IMR-90 (cell line): ENCODE measurements around the gene CARD8. TPM values are rescaled to one million over a fixed set of nuclear protein-coding genes. Genes with fewer than 3 reads are reported as not detected.

Experiments
- ATAC-seq: fragments of 200-7000 bp; cut with Tn5 transposase; 2 replicates; pipeline ENCODE4 v1.9.1; 2020; ENCODE audit warnings: low read depth, mild to moderate bottlenecking, moderate library complexity
- BruUV-seq: library from RNA; stranded (reverse); fragments of 400-500 nt; replicated peaks from 2 replicates; lab custom pipeline; 2021; lab: Mats Ljungman, UMichigan
- CTCF ChIA-PET: fragments of 300-600 bp; formaldehyde crosslinking; extraction: SDS; loops from one replicate; lab custom pipeline; 2021; ENCODE audit warnings: antibody characterized with exemption; lab: Yijun Ruan, JAX
- POLR2A ChIA-PET: fragments of 300-600 bp; sonication (Branson Sonifier 250); formaldehyde crosslinking; loops from one replicate; lab custom pipeline; 2022; ENCODE audit warnings: antibody characterized with exemption; ENCODE audit not compliant: unreplicated experiment; lab: Charles Lee
- DNase-seq: peaks from one replicate; pipeline ENCODE4 v3.0.0; 2013
- H2AFZ ChIP-seq: replicated peaks from 2 replicates; pipeline ENCODE3; 2013; ENCODE audit warnings: low read length, mild to moderate bottlenecking; ENCODE audit not compliant: poor library complexity
- H2AK5ac ChIP-seq: 2 replicates; pipeline ENCODE4 v1.6.1; 2013; ENCODE audit warnings: low read depth, low read length, inconsistent platforms
- H2AK9ac ChIP-seq: replicated peaks from 2 replicates; pipeline ENCODE3; 2013; ENCODE audit warnings: mild to moderate bottlenecking, low read depth, low read length, moderate library complexity; ENCODE audit not compliant: poor library complexity
- H2BK120ac ChIP-seq: 2 replicates; pipeline ENCODE4 v1.6.1; 2013; ENCODE audit warnings: low read depth, low read length, inconsistent platforms
- H2BK15ac ChIP-seq: 3 replicates; pipeline ENCODE4 v1.6.1; 2013; ENCODE audit warnings: low read depth, low read length, inconsistent platforms
- H2BK20ac ChIP-seq: 2 replicates; pipeline ENCODE4 v1.6.1; 2013; ENCODE audit warnings: low read depth, mild to moderate bottlenecking, inconsistent platforms, low read length, moderate library complexity
- H2BK5ac ChIP-seq: 2 replicates; pipeline ENCODE4 v1.6.1; 2013; ENCODE audit warnings: mild to moderate bottlenecking, low read depth, low read length, inconsistent platforms; ENCODE audit not compliant: poor library complexity, severe bottlenecking
- H3K14ac ChIP-seq: replicated peaks from 2 replicates; pipeline ENCODE4 v1.6.1; 2013; ENCODE audit warnings: low read depth, low read length, inconsistent platforms
- H3K18ac ChIP-seq: 2 replicates; pipeline ENCODE4 v1.6.1; 2013; ENCODE audit warnings: low read depth, low read length, control low read depth
- H3K23ac ChIP-seq: 2 replicates; pipeline ENCODE4 v1.6.1; 2013; ENCODE audit warnings: low read depth, low read length, inconsistent platforms
- H3K27ac ChIP-seq: 2 replicates; pipeline ENCODE4 v1.5.1; 2013; ENCODE audit warnings: mild to moderate bottlenecking, control low read depth, low read length; ENCODE audit not compliant: insufficient read depth
- H3K27me3 ChIP-seq: 2 replicates; pipeline ENCODE4 v1.6.1; 2013; ENCODE audit warnings: low read length; ENCODE audit not compliant: control insufficient read depth, insufficient read depth
- H3K36me3 ChIP-seq: 2 replicates; pipeline ENCODE4 v1.6.1; 2013; ENCODE audit warnings: low read length, mixed read lengths; ENCODE audit not compliant: control insufficient read depth, insufficient read depth
- H3K4ac ChIP-seq: 2 replicates; pipeline ENCODE4 v1.6.1; 2013; ENCODE audit warnings: low read depth, low read length, inconsistent platforms
- H3K4me1 ChIP-seq: 2 replicates; pipeline ENCODE4 v1.6.1; 2013; ENCODE audit warnings: low read length, mixed read lengths; ENCODE audit not compliant: control insufficient read depth, insufficient read depth
- H3K4me2 ChIP-seq: 2 replicates; pipeline ENCODE4 v1.6.1; 2013; ENCODE audit warnings: low read depth, mild to moderate bottlenecking, control low read depth, low read length, moderate library complexity
- H3K4me3 ChIP-seq: 2 replicates; pipeline ENCODE4 v1.5.1; 2013; ENCODE audit warnings: low read depth, mild to moderate bottlenecking, control low read depth, low read length, moderate library complexity; ENCODE audit not compliant: insufficient read depth
- H3K56ac ChIP-seq: 2 replicates; pipeline ENCODE4 v1.6.1; 2013; ENCODE audit warnings: low read length, inconsistent platforms; ENCODE audit not compliant: insufficient read depth; ENCODE audit errors: extremely low read depth
- H3K79me1 ChIP-seq, 2 experiments: 2 replicates each; pipeline ENCODE4 v1.6.1; 2013; ENCODE audit warnings: low read length in 2 of 2, inconsistent platforms in 1 of 2, low read depth in 1 of 2
- H3K9ac ChIP-seq: 2 replicates; pipeline ENCODE4 v1.6.1; 2013; ENCODE audit warnings: low read depth, low read length, control low read depth
- H3K9me1 ChIP-seq: 2 replicates; pipeline ENCODE4 v1.6.1; 2013; ENCODE audit warnings: low read length, inconsistent platforms; ENCODE audit not compliant: insufficient read depth
- H3K9me3 ChIP-seq: 2 replicates; pipeline ENCODE4 v1.6.1; 2013; ENCODE audit warnings: low read length; ENCODE audit not compliant: control insufficient read depth, insufficient read depth
- H4K20me1 ChIP-seq: 2 replicates; pipeline ENCODE4 v1.6.1; 2013; ENCODE audit warnings: low read length, inconsistent platforms; ENCODE audit not compliant: insufficient read depth
- H4K5ac ChIP-seq: 2 replicates; pipeline ENCODE4 v1.6.1; 2013; ENCODE audit warnings: mild to moderate bottlenecking, low read depth, low read length, control low read depth
- H4K8ac ChIP-seq, 2 experiments: 2 replicates each; pipeline ENCODE4 v1.6.1; 2013; ENCODE audit warnings: low read depth in 2 of 2, low read length in 2 of 2, control low read depth in 1 of 2, inconsistent platforms in 1 of 2
- H4K91ac ChIP-seq: 2 replicates; pipeline ENCODE4 v1.6.1; 2013; ENCODE audit warnings: low read depth, low read length, inconsistent platforms; ENCODE audit not compliant: insufficient read depth
- BHLHE40 ChIP-seq: fragments of 150-350 bp; IDR thresholded peaks from 2 replicates; pipeline ENCODE4 v1.6.1; 2016; ENCODE audit warnings: mild to moderate bottlenecking, low read depth, low read length
- CTCF ChIP-seq: conservative IDR thresholded peaks from 2 replicates; pipeline ENCODE4 v1.5.1; 2012; ENCODE audit warnings: mild to moderate bottlenecking, low read depth, low read length, improper control_type of control experiment
- ELK1 ChIP-seq: fragments of 150-350 bp; IDR thresholded peaks from 2 replicates; pipeline ENCODE4 v1.6.1; 2016; ENCODE audit warnings: low read depth, mild to moderate bottlenecking, low read length, moderate library complexity, borderline replicate concordance
- FOS ChIP-seq: fragments of 150-350 bp; IDR thresholded peaks from 2 replicates; pipeline ENCODE4 v1.6.1; 2016; ENCODE audit warnings: low read depth, low read length
- MAZ ChIP-seq: IDR thresholded peaks from 2 replicates; pipeline ENCODE4 v1.6.1; 2012; ENCODE audit warnings: low read depth, mild to moderate bottlenecking, low read length, improper control_type of control experiment, moderate library complexity, borderline replicate concordance
- NFE2L2 ChIP-seq: fragments of 150-350 bp; IDR thresholded peaks from 2 replicates; pipeline ENCODE4 v1.6.1; 2016; ENCODE audit warnings: low read depth, mild to moderate bottlenecking, low read length
- POLR2A ChIP-seq: IDR thresholded peaks from 2 replicates; pipeline ENCODE4 v1.6.1; 2012; ENCODE audit warnings: mild to moderate bottlenecking, low read depth, low read length
- RAD21 ChIP-seq: IDR thresholded peaks from 2 replicates; pipeline ENCODE4 v1.6.1; 2012; ENCODE audit warnings: low read length, improper control_type of control experiment
- RFX5 ChIP-seq: IDR thresholded peaks from 2 replicates; pipeline ENCODE4 v1.8.0; 2012; ENCODE audit warnings: low read depth, mild to moderate bottlenecking, low read length, moderate library complexity
- WGBS, 2 experiments: methylation state at CpG; one replicate each; pipeline versions ENCODE4 v1.1.5 to v1.1.7; 2013; ENCODE audit warnings: missing lambda C conversion rate in 2 of 2; ENCODE audit not compliant: insufficient read length in 1 of 2; ENCODE audit errors: extremely low coverage in 2 of 2; 5-methylcytosine and 5-hydroxymethylcytosine counted together
- dilution Hi-C: fragments of 300-500 bp; cut with HindIII; formaldehyde crosslinking; loops from one replicate; pipeline ENCODE4 v1.14.3; 2018; ENCODE audit warnings: low sequenced_read_pairs; ENCODE audit not compliant: unreplicated experiment
- in situ Hi-C: fragments of 300-500 bp; cut with MboI; formaldehyde crosslinking; loops from 3 replicates; pipeline ENCODE4 v1.14.3; 2019; ENCODE audit warnings: low sequenced_read_pairs, inconsistent platforms, mixed read lengths
- intact Hi-C: fragments of 100-400 bp; cut with micrococcal nuclease; formaldehyde crosslinking; loops from 2 replicates; pipeline ENCODE4 v1.10.0; 2022
- polyA plus RNA-seq, 3 experiments: library from polyadenylated mRNA; depleted of rRNA; stranded (reverse); fragments of >200 nt; gene quantifications; 2 replicates each; pipeline ENCODE4 v1.2.3, GENCODE V29; 2012; ENCODE audit warnings: low replicate concordance in 1 of 3
- total RNA-seq: library from RNA; depleted of rRNA; stranded (reverse); fragments of >200 nt; gene quantifications from 2 replicates; pipeline ENCODE4 v1.2.3, GENCODE V29; 2012
- TF ChIP-seq, protein P1 (sequence below): fragments of 150-350 bp; IDR thresholded peaks from 2 replicates; pipeline ENCODE4 v1.6.1; 2017; ENCODE audit warnings: mild to moderate bottlenecking, antibody characterized with exemption, low read length, low read depth

Gene CARD8
- total and polyA plus RNA-seq, 2 of the 4 experiments (the other 2 are of a cell fraction), result 11.3 to 15.5 TPM

DNA sequence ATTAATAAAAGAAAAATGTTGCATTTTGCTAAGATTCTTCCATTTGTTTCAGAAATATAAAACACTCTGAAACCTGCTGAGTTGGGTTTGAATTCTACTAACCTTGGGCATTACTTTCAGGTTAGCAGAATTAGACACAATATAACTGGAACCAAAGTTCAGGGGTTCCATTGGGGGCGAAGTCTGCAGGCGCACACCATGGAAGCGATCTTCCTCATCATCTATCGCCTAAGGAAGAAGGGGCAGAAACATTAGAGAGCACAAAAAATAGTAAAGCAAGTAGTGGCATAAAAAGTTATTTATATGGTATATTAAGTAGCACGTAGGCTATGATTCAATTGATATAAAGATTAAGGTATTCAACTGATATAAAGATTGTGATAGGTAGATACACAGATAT is 34.1 kb downstream of the CARD8 start:
- H3K4me2 ChIP-seq, result no peak overlapping the region
- no peak overlapping the region for H2BK20ac ChIP-seq
- in situ Hi-C loops, result no loop called here
- no peak overlapping the region for H4K8ac ChIP-seq
- no peak overlapping the region for H3K56ac ChIP-seq
- H2BK5ac ChIP-seq, result no peak overlapping the region
- POLR2A ChIA-PET, result no interaction called here
- no peak overlapping the region for H3K9ac ChIP-seq
- H4K5ac ChIP-seq, result no peak overlapping the region
- no TSS peak for BruUV-seq
- DNase-seq (no peak), ATAC-seq (no peak)
- dilution Hi-C loops, result no loop called here
- no peak overlapping the region for H3K4me3 ChIP-seq
- H3K14ac ChIP-seq, result no peak overlapping the region
- H3K9me1 ChIP-seq, result peaks cover 5% of the 10 kb centered on the region
- no peak overlapping the region for H3K18ac ChIP-seq
- no peaks in the 10 kb centered on the region for H3K9me3 ChIP-seq
- TF ChIP-seq RFX5 (no peak), NFE2L2 (no peak), POLR2A (no peak), ELK1 (no peak), RAD21 (no peak), CTCF (no peak), MAZ (no peak), FOS (no peak), BHLHE40 (no peak)
- TF ChIP-seq, protein P1, sequence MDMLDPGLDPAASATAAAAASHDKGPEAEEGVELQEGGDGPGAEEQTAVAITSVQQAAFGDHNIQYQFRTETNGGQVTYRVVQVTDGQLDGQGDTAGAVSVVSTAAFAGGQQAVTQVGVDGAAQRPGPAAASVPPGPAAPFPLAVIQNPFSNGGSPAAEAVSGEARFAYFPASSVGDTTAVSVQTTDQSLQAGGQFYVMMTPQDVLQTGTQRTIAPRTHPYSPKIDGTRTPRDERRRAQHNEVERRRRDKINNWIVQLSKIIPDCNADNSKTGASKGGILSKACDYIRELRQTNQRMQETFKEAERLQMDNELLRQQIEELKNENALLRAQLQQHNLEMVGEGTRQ, result no peak
- H2BK120ac ChIP-seq, result no peak overlapping the region
- H3K4ac ChIP-seq, result no peak overlapping the region
- H3K4me1 ChIP-seq, result peaks cover 2% of the 10 kb centered on the region; the same call in 1 of the 2 replicates
- intact Hi-C loops, result no loop called here
- no peak overlapping the region for H2AK9ac ChIP-seq
- H4K91ac ChIP-seq, result no peak overlapping the region
- H3K27me3 ChIP-seq, result no peaks in the 10 kb centered on the region
- no peak overlapping the region for H2AK5ac ChIP-seq
- CTCF ChIA-PET, result interaction anchor here (0.6 kb wide), 1 partner anchor 190 kb away, joined by 4 read pairs; no protein-coding TSS in a partner anchor
- H3K36me3 ChIP-seq, result no peaks in the 10 kb centered on the region
- H2AFZ ChIP-seq, result no peak overlapping the region
- H2BK15ac ChIP-seq, result no peak overlapping the region
- H3K27ac ChIP-seq, result no peak overlapping the region
- H4K20me1 ChIP-seq, result no peaks in the 10 kb centered on the region
- no CpG with 5 or more reads among the region's 5 CpGs for WGBS, 2 experiments
- H3K79me1 ChIP-seq, result no peaks in the 10 kb centered on the region
- H3K23ac ChIP-seq, result no peak overlapping the region
